K562 (cell line): Measurements from ENCODE around the gene TMEM39B. TPM values are rescaled to one million over a fixed set of nuclear protein-coding genes. Genes with fewer than 3 reads are reported as not detected.

Experiments used
- ATAC-seq: fragments of 200-7000 bp; cut with Tn5 transposase; 3 replicates; pipeline ENCODE4 v1.9.1; 2020; ENCODE audit warnings: moderate library complexity
- BruUV-seq: library from RNA; stranded (reverse); fragments of 400-500 nt; replicated peaks from 2 replicates; lab custom pipeline; 2021; lab: Mats Ljungman, UMichigan
- CTCF ChIA-PET: fragments of 300-600 bp; formaldehyde crosslinking; extraction: SDS; loops from one replicate; lab custom pipeline; 2021; ENCODE audit warnings: low intra/inter-chr PET ratio; lab: Yijun Ruan, JAX
- POLR2A ChIA-PET: fragments of 300-600, 350-650 bp; sonication (Branson Sonifier 250); formaldehyde crosslinking; extraction: SDS; loops from one replicate; lab custom pipeline; 2021; ENCODE audit warnings: antibody characterized with exemption, inconsistent platforms; lab: Yijun Ruan, JAX
- DNase-seq, 4 experiments: peaks; one replicate each; pipeline versions ENCODE4 v3.0.0 to v3.0.0-alpha.2; 2011 to 2018; ENCODE audit warnings: low spot score in 3 of 4, mixed read lengths in 3 of 4; ENCODE audit errors: extremely low read depth in 1 of 4
- FAIRE-seq: peaks from 2 replicates; lab custom pipeline; 2011; peaks lifted over from hg19 to GRCh38; lab: Jason Lieb, UNC
- H2AFZ ChIP-seq: 2 replicates; pipeline ENCODE4 v1.6.0; 2011; ENCODE audit warnings: low read depth, low read length, control low read depth, inconsistent platforms
- H3K27ac ChIP-seq: fragments of 200-600 bp; 3 replicates; pipeline ENCODE4 v1.8.0; 2011; ENCODE audit warnings: low read depth, mild to moderate bottlenecking, control low read depth, inconsistent platforms, low read length, moderate library complexity, mixed read lengths; ENCODE audit errors: extremely low read depth
- H3K27me3 ChIP-seq, 2 experiments: fragments of 300-600 bp in 1 of 2; 2 replicates in 1 of 2; 3 replicates in 1 of 2; pipeline versions ENCODE4 v1.6.0 to v1.8.0; 2011; ENCODE audit warnings: inconsistent platforms in 2 of 2, low read length in 2 of 2, mild to moderate bottlenecking in 1 of 2, mixed read lengths in 1 of 2, moderate library complexity in 1 of 2; ENCODE audit not compliant: control insufficient read depth in 2 of 2, insufficient read depth in 2 of 2
- H3K36me3 ChIP-seq: fragments of 300-600 bp; 3 replicates; pipeline ENCODE4 v1.8.0; 2011; ENCODE audit warnings: mild to moderate bottlenecking, low read length, inconsistent platforms; ENCODE audit not compliant: control insufficient read depth, insufficient read depth
- H3K4me1 ChIP-seq, 2 experiments: fragments of 200-600 bp in 1 of 2; replicated peaks in 1 of 2; 2 replicates in 1 of 2; 3 replicates in 1 of 2; pipeline versions ENCODE4 v1.5.1 to v1.8.0; 2011; ENCODE audit warnings: inconsistent platforms in 2 of 2, low read length in 2 of 2, mild to moderate bottlenecking in 1 of 2, mixed read lengths in 1 of 2, moderate library complexity in 1 of 2; ENCODE audit not compliant: control insufficient read depth in 2 of 2, insufficient read depth in 2 of 2
- H3K4me2 ChIP-seq: 2 replicates; pipeline ENCODE4 v1.6.1; 2011; ENCODE audit warnings: low read length, control low read depth, inconsistent platforms, mixed read lengths; ENCODE audit not compliant: insufficient read depth
- H3K4me3 ChIP-seq: fragments of 200-600 bp; sonication (generic), shearing (Covaris generic); 2 replicates; pipeline ENCODE4 v1.5.1; 2016; ENCODE audit warnings: control low read depth, inconsistent platforms
- H3K79me2 ChIP-seq: fragments of 200-600 bp; 3 replicates; pipeline ENCODE4 v1.8.0; 2011; ENCODE audit warnings: low read length, inconsistent platforms; ENCODE audit not compliant: control insufficient read depth, insufficient read depth
- H3K9ac ChIP-seq, 2 experiments: 2 replicates each; pipeline versions ENCODE4 v1.6.0 to v1.6.1; 2011; ENCODE audit warnings: low read depth in 2 of 2, low read length in 2 of 2, control low read depth in 1 of 2, inconsistent platforms in 1 of 2, mild to moderate bottlenecking in 1 of 2, mixed read lengths in 1 of 2; ENCODE audit not compliant: insufficient read depth in 1 of 2
- H3K9me1 ChIP-seq: one replicate; pipeline ENCODE4 v1.6.0; 2011; ENCODE audit warnings: inconsistent platforms, mild to moderate bottlenecking, low read length, moderate library complexity; ENCODE audit not compliant: control insufficient read depth, insufficient read depth
- H3K9me3 ChIP-seq: replicated peaks from 2 replicates; pipeline ENCODE4 v1.5.1; 2011; ENCODE audit warnings: low read depth, low read length, inconsistent platforms; ENCODE audit not compliant: control insufficient read depth, insufficient read depth
- H4K20me1 ChIP-seq: replicated peaks from 2 replicates; pipeline ENCODE4 v1.6.1; 2011; ENCODE audit warnings: low read length, inconsistent platforms, mixed read lengths; ENCODE audit not compliant: control insufficient read depth, insufficient read depth
- ADNP ChIP-seq: fragments of 200-800 bp; sonication (Bioruptor generic); IDR thresholded peaks from 2 replicates; pipeline ENCODE4 v1.6.1; 2016; ENCODE audit warnings: missing genetic modification characterization, missing compliant biosample characterization
- BCOR ChIP-seq: fragments of 450-650 bp; IDR thresholded peaks from 2 replicates; pipeline ENCODE4 v1.6.1; 2016
- BHLHE40 ChIP-seq: IDR thresholded peaks from 2 replicates; pipeline ENCODE4 v1.6.1; 2011; ENCODE audit warnings: low read length, improper control_type of control experiment
- DPF2 ChIP-seq: fragments of 450-650 bp; IDR thresholded peaks from 2 replicates; pipeline ENCODE4 v1.6.1; 2016
- FUS ChIP-seq: fragments of 200-400 bp; formaldehyde crosslinking; optimal IDR thresholded peaks from 2 replicates; pipeline ENCODE3; 2017; ENCODE audit warnings: low read depth, low read length
- KDM1A ChIP-seq, 2 experiments: fragments of 450-650 bp; IDR thresholded peaks; 2 replicates each; pipeline ENCODE4 v1.6.1; 2016; ENCODE audit warnings: mild to moderate bottlenecking in 2 of 2
- MED1 ChIP-seq: sonication (generic); formaldehyde crosslinking; IDR thresholded peaks from 2 replicates; pipeline ENCODE4 v1.8.1; 2023; ENCODE audit warnings: missing genetic modification reagents, borderline replicate concordance
- MEF2D ChIP-seq: conservative IDR thresholded peaks from 2 replicates; pipeline ENCODE4 v1.6.1; 2016; ENCODE audit warnings: low read depth, missing genetic modification characterization, missing compliant biosample characterization
- NUFIP1 ChIP-seq: fragments of 450-650 bp; IDR thresholded peaks from 2 replicates; pipeline ENCODE4 v1.6.1; 2018; ENCODE audit not compliant: partially characterized antibody
- RBM25 ChIP-seq: fragments of 200-400 bp; formaldehyde crosslinking; IDR thresholded peaks from 2 replicates; pipeline ENCODE4 v1.6.1; 2018; ENCODE audit warnings: low read length, low read depth, moderate library complexity; ENCODE audit not compliant: severe bottlenecking
- SMARCE1 ChIP-seq: fragments of 450-650 bp; IDR thresholded peaks from 2 replicates; pipeline ENCODE4 v1.7.1; 2016; ENCODE audit warnings: mild to moderate bottlenecking
- SPI1 ChIP-seq: IDR thresholded peaks from 2 replicates; pipeline ENCODE4 v1.6.1; 2011; ENCODE audit warnings: low read depth, low read length, control low read depth, borderline replicate concordance
- SUPT5H ChIP-seq: fragments of 450-650 bp; IDR thresholded peaks from 2 replicates; pipeline ENCODE4 v1.6.1; 2016
- ZFX ChIP-seq: sonication (generic); formaldehyde crosslinking; IDR thresholded peaks from 2 replicates; pipeline ENCODE4 v1.8.0; 2022; ENCODE audit warnings: mild to moderate bottlenecking, missing genetic modification reagents, moderate library complexity
- ZNF121 ChIP-seq: sonication (generic); formaldehyde crosslinking; conservative IDR thresholded peaks from 2 replicates; pipeline ENCODE4 v1.8.0; 2022; ENCODE audit warnings: missing genetic modification reagents
- ZNF57 ChIP-seq: fragments of 450-650 bp; formaldehyde crosslinking; IDR thresholded peaks from 2 replicates; pipeline ENCODE4 v1.4.0; 2020; ENCODE audit warnings: mild to moderate bottlenecking, moderate library complexity
- ZNF589 ChIP-seq: fragments of 200-800 bp; sonication (Bioruptor generic); IDR thresholded peaks from 2 replicates; pipeline ENCODE4 v1.6.1; 2016; ENCODE audit warnings: low read depth, missing genetic modification characterization, missing compliant biosample characterization
- ZNF644 ChIP-seq: fragments of 200-800 bp; sonication (Bioruptor generic); IDR thresholded peaks from 2 replicates; pipeline ENCODE4 v1.6.1; 2016; ENCODE audit warnings: low read depth, missing genetic modification characterization, missing compliant biosample characterization
- WGBS: fragments of 100-300 bp; shearing (Covaris generic); methylation state at CpG from one replicate; pipeline ENCODE4 v1.1.6; 2016; ENCODE audit warnings: low coverage, mixed read lengths; ENCODE audit not compliant: insufficient coverage; ENCODE audit errors: missing lambda C conversion rate; 5-methylcytosine and 5-hydroxymethylcytosine counted together
- in situ Hi-C: fragments of 300-500 bp; cut with MboI; formaldehyde crosslinking; loops from 4 replicates; pipeline ENCODE4 v1.15.0; 2018; ENCODE audit warnings: inconsistent platforms, mixed read lengths
- intact Hi-C: fragments of 100-400 bp; cut with micrococcal nuclease; formaldehyde crosslinking; loops from 2 replicates; pipeline ENCODE4 v1.14.2; 2022
- polyA plus RNA-seq, 8 experiments: library from polyadenylated mRNA; depleted of rRNA in 4 of 8; stranded (reverse) in 5 of 8; unstranded in 3 of 8; fragments of >200 nt; fragmentation: Nextera tagmentation in 2 of 8; fragmentation: Illumina TruSeq in 1 of 8; extraction: Ambion mirVana in 2 of 8; extraction: Trizol in 1 of 8; gene quantifications; 2 replicates each; pipeline versions ENCODE4 v1.2.1 to v1.2.3, GENCODE V29; 2011 to 2014; ENCODE audit warnings: inconsistent platforms in 1 of 8, missing spikeins in 1 of 8
- total RNA-seq, 7 experiments: library from RNA; depleted of rRNA in 6 of 7; stranded (reverse); fragments of >200 nt in 6 of 7; fragmentation: Illumina TruSeq in 2 of 7; extraction: Trizol in 2 of 7; gene quantifications; 2 replicates each; pipeline versions ENCODE4 v1.2.1 to v1.2.3, GENCODE V29; 2011 to 2021; ENCODE audit warnings: low replicate concordance in 1 of 7
- TF ChIP-seq, protein P1 (sequence below): sonication (generic); formaldehyde crosslinking; IDR thresholded peaks from 2 replicates; pipeline ENCODE4 v1.8.0; 2022; ENCODE audit warnings: mild to moderate bottlenecking, missing genetic modification reagents
- TF ChIP-seq, protein P2 (sequence below), 2 experiments: IDR thresholded peaks; 2 replicates each; pipeline ENCODE4 v1.6.1; 2011; ENCODE audit warnings: borderline replicate concordance in 1 of 2, control low read depth in 1 of 2, low read depth in 1 of 2, low read length in 1 of 2, mild to moderate bottlenecking in 1 of 2, mixed read lengths in 1 of 2, moderate library complexity in 1 of 2; ENCODE audit not compliant: insufficient read depth in 1 of 2, insufficient read length in 1 of 2, poor library complexity in 1 of 2, severe bottlenecking in 1 of 2; ENCODE audit errors: extremely low read depth in 1 of 2

The TMEM39B gene
- total and polyA plus RNA-seq, 9 of the 15 experiments (the other 6 are each of a cell fraction or from before 2014, with no cell fraction given) = 0.92 to 28.5 (median 9.7) TPM

DNA sequence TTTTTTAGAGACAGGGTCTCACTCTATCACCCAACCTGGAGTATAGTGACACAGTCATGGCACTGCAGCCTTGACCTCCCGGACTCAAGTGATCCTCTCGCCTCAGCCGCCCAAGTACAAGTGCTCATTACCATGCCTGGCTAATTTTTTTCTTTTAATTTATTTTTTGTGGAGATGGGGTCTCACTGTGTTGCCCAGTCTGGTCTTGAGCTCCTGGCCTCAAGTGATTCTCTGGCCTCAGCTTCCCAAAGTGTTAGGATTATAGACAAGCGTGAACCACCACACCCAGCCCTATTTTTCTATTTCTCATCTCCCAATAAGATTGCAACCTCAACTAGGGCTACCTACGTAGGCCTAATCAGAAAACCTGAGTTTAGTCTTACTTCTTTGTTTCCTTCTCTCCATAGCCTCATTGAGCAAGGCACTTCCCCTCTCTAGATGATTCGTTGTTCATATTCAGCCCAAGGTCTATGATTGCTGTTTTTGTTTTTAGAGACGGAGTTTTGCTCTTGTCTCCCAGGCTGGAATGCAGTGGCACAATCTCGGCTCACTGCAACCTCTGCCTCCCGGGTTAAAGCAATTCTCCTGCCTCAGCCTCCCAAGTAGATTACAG, 34.0 kb downstream of the TMEM39B start:
- FAIRE-seq = no peak
- peaks cover 29 to 33% of the 10 kb centered on the region in 2 experiments; a peak in 4 of 5 replicates for H3K4me1 ChIP-seq
- TF ChIP-seq SPI1 = peak; percentile 67; the same call in 1 of the 2 replicates
- TF ChIP-seq FUS = no peak
- TF ChIP-seq MED1 (CRISPR knock-in tag) = no peak
- TF ChIP-seq ADNP (tag) = no peak
- TF ChIP-seq ZFX (CRISPR knock-in tag) = peak; percentile 17; the same call in 1 of the 2 replicates
- TF ChIP-seq SUPT5H = no peak
- TF ChIP-seq ZNF121 (CRISPR knock-in tag) = peak; percentile 99
- peak; percentile 74; the same call in 1 of the 2 replicates for TF ChIP-seq BCOR
- TF ChIP-seq, protein P1, sequence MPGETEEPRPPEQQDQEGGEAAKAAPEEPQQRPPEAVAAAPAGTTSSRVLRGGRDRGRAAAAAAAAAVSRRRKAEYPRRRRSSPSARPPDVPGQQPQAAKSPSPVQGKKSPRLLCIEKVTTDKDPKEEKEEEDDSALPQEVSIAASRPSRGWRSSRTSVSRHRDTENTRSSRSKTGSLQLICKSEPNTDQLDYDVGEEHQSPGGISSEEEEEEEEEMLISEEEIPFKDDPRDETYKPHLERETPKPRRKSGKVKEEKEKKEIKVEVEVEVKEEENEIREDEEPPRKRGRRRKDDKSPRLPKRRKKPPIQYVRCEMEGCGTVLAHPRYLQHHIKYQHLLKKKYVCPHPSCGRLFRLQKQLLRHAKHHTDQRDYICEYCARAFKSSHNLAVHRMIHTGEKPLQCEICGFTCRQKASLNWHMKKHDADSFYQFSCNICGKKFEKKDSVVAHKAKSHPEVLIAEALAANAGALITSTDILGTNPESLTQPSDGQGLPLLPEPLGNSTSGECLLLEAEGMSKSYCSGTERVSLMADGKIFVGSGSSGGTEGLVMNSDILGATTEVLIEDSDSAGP (CRISPR knock-in tag) = 0 out of 2 replicates have a peak, but pooled peaks have one; percentile 11
- peak; percentile 85 for TF ChIP-seq RBM25
- TF ChIP-seq ZNF589 (CRISPR knock-in tag) = no peak
- no peak for TF ChIP-seq NUFIP1
- peak; percentile 31 to 37; a peak in 1 of 4 replicates for TF ChIP-seq KDM1A (IDR thresholded peaks at IDR 0.05)
- no peak for TF ChIP-seq MEF2D (tag)
- 0 out of 2 replicates have a peak, but pooled peaks have one; percentile 4 for TF ChIP-seq DPF2
- TF ChIP-seq, protein P2, sequence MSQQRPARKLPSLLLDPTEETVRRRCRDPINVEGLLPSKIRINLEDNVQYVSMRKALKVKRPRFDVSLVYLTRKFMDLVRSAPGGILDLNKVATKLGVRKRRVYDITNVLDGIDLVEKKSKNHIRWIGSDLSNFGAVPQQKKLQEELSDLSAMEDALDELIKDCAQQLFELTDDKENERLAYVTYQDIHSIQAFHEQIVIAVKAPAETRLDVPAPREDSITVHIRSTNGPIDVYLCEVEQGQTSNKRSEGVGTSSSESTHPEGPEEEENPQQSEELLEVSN (IDR thresholded peaks at IDR 0.05; ENCODE audit: borderline replicate concordance in 1 of 2, extremely low read depth in 1 of 2, insufficient read depth in 1 of 2, insufficient read length in 1 of 2, low read depth in 1 of 2, low read length in 1 of 2, poor library complexity in 1 of 2, severe bottlenecking in 1 of 2) = no peak
- 0 out of 2 replicates have a peak, but pooled peaks have one; percentile 6 for TF ChIP-seq ZNF644 (tag)
- TF ChIP-seq ZNF57 = no peak
- no peak for TF ChIP-seq BHLHE40
- TF ChIP-seq SMARCE1 = no peak
- POLR2A ChIA-PET = interaction anchor here (1.2 to 12.7 kb wide), 6 partner anchors 7 to 76 kb away, joined by 3 to 209 read pairs (median 6); partner anchors contain the start of gene TXLNA
- no peaks in the 10 kb centered on the region for H3K27me3 ChIP-seq
- H3K79me2 ChIP-seq = peaks cover 42% of the 10 kb centered on the region
- peaks cover 17% of the 10 kb centered on the region for H4K20me1 ChIP-seq
- H3K9ac ChIP-seq = peak overlapping the region in 1 of 2 experiments; percentile 95; a peak in 1 of 4 replicates
- peak overlapping the region; percentile 98; the same call in 1 of the 2 replicates for H3K4me2 ChIP-seq
- in situ Hi-C loops = no loop called here
- H2AFZ ChIP-seq = no peak overlapping the region
- DNase-seq = no peak
- intact Hi-C loops = loop anchor here (5.0 kb wide), 1 partner anchor 71 kb away; the partner anchor contains the start of gene TXLNA
- CTCF ChIA-PET = no interaction called here
- TSS peak; percentile 75 for BruUV-seq
- H3K36me3 ChIP-seq = peaks cover 28% of the 10 kb centered on the region; the same call in 2 of the 3 replicates
- H3K27ac ChIP-seq = no peak overlapping the region; the same call in 2 of the 3 replicates
- H3K4me3 ChIP-seq = no peak overlapping the region
- no peaks in the 10 kb centered on the region for H3K9me3 ChIP-seq
- WGBS = 91% methylated on average over 9 of the region's 9 CpGs
- H3K9me1 ChIP-seq = no peaks in the 10 kb centered on the region
- ATAC-seq = no peak
